Mesodermal cell (in vitro differentiated cells): ENCODE data around the gene AOAH. TPM values are rescaled to one million over a fixed set of nuclear protein-coding genes. Genes with fewer than 3 reads are reported as not detected.

Experiments used
- H3K27ac ChIP-seq: 2 replicates; pipeline ENCODE4 v1.7.0; 2013; ENCODE audit warnings: mild to moderate bottlenecking, low read depth, low read length, moderate library complexity; ENCODE audit not compliant: severe bottlenecking
- H3K36me3 ChIP-seq: 2 replicates; pipeline ENCODE4 v1.7.1; 2013; ENCODE audit warnings: mild to moderate bottlenecking, low read length, moderate library complexity; ENCODE audit not compliant: control insufficient read depth, insufficient read depth
- H3K4me1 ChIP-seq: one replicate; pipeline ENCODE4 v1.7.1; 2013; ENCODE audit warnings: mild to moderate bottlenecking, low read length; ENCODE audit not compliant: insufficient read depth, control insufficient read depth, poor library complexity, severe bottlenecking
- H3K4me3 ChIP-seq: 2 replicates; pipeline ENCODE4 v1.7.0; 2013; ENCODE audit warnings: low read length, control low read depth, mild to moderate bottlenecking; ENCODE audit not compliant: insufficient read depth, poor library complexity, severe bottlenecking; ENCODE audit errors: extremely low read depth
- H3K9me3 ChIP-seq: 2 replicates; pipeline ENCODE4 v1.7.1; 2013; ENCODE audit warnings: mild to moderate bottlenecking, low read length, moderate library complexity; ENCODE audit not compliant: control insufficient read depth
- WGBS, 2 experiments: methylation state at CpG; one replicate each; pipeline ENCODE4 v1.1.5; 2013; ENCODE audit warnings: missing lambda C conversion rate in 2 of 2; ENCODE audit not compliant: insufficient coverage in 2 of 2; 5-methylcytosine and 5-hydroxymethylcytosine counted together
- polyA plus RNA-seq, 2 experiments: library from polyadenylated mRNA; stranded (reverse); fragments of 50-300 nt; gene quantifications; one replicate each; pipeline ENCODE4 v1.2.3, GENCODE V29; 2013

Gene AOAH, protein sequence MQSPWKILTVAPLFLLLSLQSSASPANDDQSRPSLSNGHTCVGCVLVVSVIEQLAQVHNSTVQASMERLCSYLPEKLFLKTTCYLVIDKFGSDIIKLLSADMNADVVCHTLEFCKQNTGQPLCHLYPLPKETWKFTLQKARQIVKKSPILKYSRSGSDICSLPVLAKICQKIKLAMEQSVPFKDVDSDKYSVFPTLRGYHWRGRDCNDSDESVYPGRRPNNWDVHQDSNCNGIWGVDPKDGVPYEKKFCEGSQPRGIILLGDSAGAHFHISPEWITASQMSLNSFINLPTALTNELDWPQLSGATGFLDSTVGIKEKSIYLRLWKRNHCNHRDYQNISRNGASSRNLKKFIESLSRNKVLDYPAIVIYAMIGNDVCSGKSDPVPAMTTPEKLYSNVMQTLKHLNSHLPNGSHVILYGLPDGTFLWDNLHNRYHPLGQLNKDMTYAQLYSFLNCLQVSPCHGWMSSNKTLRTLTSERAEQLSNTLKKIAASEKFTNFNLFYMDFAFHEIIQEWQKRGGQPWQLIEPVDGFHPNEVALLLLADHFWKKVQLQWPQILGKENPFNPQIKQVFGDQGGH
- polyA plus RNA-seq (2013, experiment 1 of 2): not detected
- not detected for polyA plus RNA-seq (2013, experiment 2 of 2)

DNA sequence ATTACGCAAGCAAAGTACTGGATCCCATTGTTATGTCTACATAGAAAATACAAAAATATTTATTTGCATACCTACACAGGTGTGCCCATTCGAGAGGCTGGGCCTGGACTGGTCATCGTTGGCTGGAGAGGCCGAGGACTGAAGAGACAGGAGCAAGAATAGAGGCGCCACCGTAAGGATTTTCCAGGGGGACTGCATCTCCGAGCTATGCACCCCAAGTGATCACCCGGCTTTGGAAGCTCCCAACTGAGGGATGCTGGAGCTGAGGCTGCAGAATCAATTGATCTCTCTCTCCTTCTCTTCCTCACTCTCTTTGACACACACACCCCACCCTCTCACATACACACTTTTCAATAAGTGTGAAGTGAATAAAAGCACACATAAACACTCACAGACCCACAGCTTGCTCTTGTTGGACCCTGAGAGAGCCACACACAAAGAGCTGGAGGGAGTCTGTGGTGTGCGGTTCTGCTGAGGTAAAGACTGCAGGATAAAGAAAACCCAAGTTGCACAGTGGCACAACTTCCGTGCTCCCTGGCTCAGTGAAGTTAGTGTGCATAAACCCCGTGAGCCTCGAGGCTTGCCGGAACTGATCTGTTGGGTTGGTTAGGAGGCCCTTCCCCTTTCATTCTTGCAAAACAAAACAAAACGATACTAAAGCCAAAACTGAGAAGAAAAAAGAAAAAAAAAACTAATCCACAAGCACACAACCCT is at the start of gene AOAH:
AOAH (minus strand) TSS at position 544 of the 714 bp plus-strand sequence; CDS start at position 198, 346 bp downstream.
- peaks cover 2% of the 10 kb centered on the region for H3K9me3 ChIP-seq
- no peak within 1 kb of the TSS for H3K27ac ChIP-seq
- WGBS, 2 experiments: 84% methylated on average over 6 to 11 of the region's 14 CpGs
- no peaks in the 10 kb centered on the region for H3K4me1 ChIP-seq
- no peaks in the 10 kb centered on the region for H3K36me3 ChIP-seq
- no peak within 1 kb of the TSS for H3K4me3 ChIP-seq

DNA sequence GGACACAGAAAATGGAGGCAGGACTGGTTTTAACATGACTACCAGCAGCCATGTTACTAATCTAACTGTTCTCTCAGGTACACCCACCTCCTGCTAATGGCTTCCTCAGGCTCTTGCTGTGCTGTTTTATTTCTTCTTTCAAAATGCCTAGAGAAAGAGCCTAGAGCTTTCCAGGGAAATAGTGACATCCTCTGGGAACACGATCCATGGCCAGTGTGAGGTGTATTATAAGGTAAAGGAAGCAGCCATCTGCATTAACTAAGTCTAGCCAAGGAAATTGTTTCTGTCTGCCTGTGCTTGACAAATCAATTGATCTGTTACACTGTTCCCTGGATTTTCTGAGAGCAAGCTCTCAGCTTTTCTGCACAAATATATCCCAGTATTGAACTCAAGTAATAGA is 42.2 kb upstream of the AOAH start:
- no peak overlapping the region for H3K27ac ChIP-seq
- WGBS, 2 experiments: 67 to 100% methylated on average over 1 of the region's 1 CpG
- H3K4me3 ChIP-seq: no peak overlapping the region
- H3K4me1 ChIP-seq: peaks cover 12% of the 10 kb centered on the region
- no peaks in the 10 kb centered on the region for H3K36me3 ChIP-seq
- H3K9me3 ChIP-seq: peaks cover 4% of the 10 kb centered on the region

- Histone ChIP-seq H3K4me3 (no peak overlapping the region), H3K4me1 (peaks cover 13% of the 10 kb centered on the region), H3K27ac (no peak overlapping the region), H3K36me3 (no peaks in the 10 kb centered on the region), H3K9me3 (peaks cover 4% of the 10 kb centered on the region)
- 0 to 60% methylated on average over 1 to 3 of the region's 4 CpGs for WGBS, 2 experiments
These were observed 41.3 kb upstream of the AOAH start for GRCh38 chr7:36765605-36766004.

GRCh38 chr7:36764929-36765328 is 40.6 kb upstream of the AOAH start:
- 90 to 100% methylated on average over 1 to 2 of the region's 5 CpGs for WGBS, 2 experiments
- H3K4me1 ChIP-seq: peaks cover 13% of the 10 kb centered on the region
- no peak overlapping the region for H3K27ac ChIP-seq
- H3K36me3 ChIP-seq: no peaks in the 10 kb centered on the region
- peaks cover 4% of the 10 kb centered on the region for H3K9me3 ChIP-seq
- H3K4me3 ChIP-seq: no peak overlapping the region

- Histone ChIP-seq H3K4me3 (no peak overlapping the region), H3K4me1 (peaks cover 13% of the 10 kb centered on the region), H3K27ac (peak overlapping the region; percentile 43), H3K9me3 (peaks cover 4% of the 10 kb centered on the region), H3K36me3 (no peaks in the 10 kb centered on the region)
- 88% methylated on average over 6 of the region's 10 CpGs for WGBS, 2 experiments
These were observed 39.0 kb upstream of the AOAH start for GRCh38 chr7:36763132-36763816.

GRCh38 chr7:36762394-36762793 is 38.1 kb upstream of the AOAH start:
- H3K9me3 ChIP-seq: peaks cover 4% of the 10 kb centered on the region
- H3K27ac ChIP-seq: no peak overlapping the region
- no peaks in the 10 kb centered on the region for H3K36me3 ChIP-seq
- peaks cover 15% of the 10 kb centered on the region for H3K4me1 ChIP-seq
- 58 to 82% methylated on average over 2 of the region's 2 CpGs for WGBS, 2 experiments
- H3K4me3 ChIP-seq: no peak overlapping the region

GRCh38 chr7:36761835-36762234 is 37.5 kb upstream of the AOAH start:
- no peaks in the 10 kb centered on the region for H3K36me3 ChIP-seq
- H3K27ac ChIP-seq: no peak overlapping the region
- no peak overlapping the region for H3K4me3 ChIP-seq
- 67 to 71% methylated on average over 1 of the region's 2 CpGs for WGBS, 2 experiments
- peaks cover 20% of the 10 kb centered on the region for H3K4me1 ChIP-seq
- peaks cover 4% of the 10 kb centered on the region for H3K9me3 ChIP-seq

GRCh38 chr7:36760856-36761762 is 36.8 kb upstream of the AOAH start:
- Histone ChIP-seq H3K4me1 (peaks cover 27% of the 10 kb centered on the region), H3K4me3 (no peak overlapping the region), H3K36me3 (no peaks in the 10 kb centered on the region), H3K9me3 (peaks cover 4% of the 10 kb centered on the region), H3K27ac (no peak overlapping the region)
- 83 to 100% methylated on average over 3 of the region's 7 CpGs for WGBS, 2 experiments

GRCh38 chr7:36758879-36759278 is 34.6 kb upstream of the AOAH start:
- no peak overlapping the region for H3K4me3 ChIP-seq
- H3K9me3 ChIP-seq: no peaks in the 10 kb centered on the region
- 100% methylated on average over 1 of the region's 1 CpG; no CpG with 5 or more reads in 1 of the 2 experiments for WGBS, 2 experiments
- H3K36me3 ChIP-seq: no peaks in the 10 kb centered on the region
- peaks cover 26% of the 10 kb centered on the region for H3K4me1 ChIP-seq
- no peak overlapping the region for H3K27ac ChIP-seq
